OCI-LY1 (cell line): Measurements from ENCODE around the gene CSTF1.

Experiments
- H2AFZ ChIP-seq: fragments of 200-600 bp; sonication (generic), shearing (Covaris generic); 2 replicates; pipeline ENCODE4 v1.6.0; 2014; ENCODE audit warnings: antibody characterized with exemption, mild to moderate bottlenecking, low read length
- H3F3A ChIP-seq: fragments of 200-600 bp; sonication (generic), shearing (Covaris generic); 2 replicates; pipeline ENCODE4 v1.6.0; 2014; ENCODE audit warnings: mild to moderate bottlenecking, antibody characterized with exemption, low read length, moderate library complexity; ENCODE audit not compliant: insufficient read depth
- H3K27ac ChIP-seq: fragments of 200-600 bp; sonication (generic); 2 replicates; pipeline ENCODE4 v1.5.1; 2014; ENCODE audit warnings: low read length, mixed run types, mild to moderate bottlenecking, low read depth; ENCODE audit not compliant: poor library complexity, severe bottlenecking
- H3K27me3 ChIP-seq: fragments of 200-600 bp; sonication (generic); 2 replicates; pipeline ENCODE4 v1.6.0; 2014; ENCODE audit warnings: antibody characterized with exemption, mild to moderate bottlenecking, low read length, moderate library complexity; ENCODE audit not compliant: insufficient read depth
- H3K36me3 ChIP-seq: fragments of 200-600 bp; sonication (generic); 2 replicates; pipeline ENCODE4 v1.6.1; 2014; ENCODE audit warnings: mild to moderate bottlenecking, antibody characterized with exemption, low read length, moderate library complexity, mixed read lengths; ENCODE audit not compliant: insufficient read depth
- H3K4me1 ChIP-seq: fragments of 200-600 bp; sonication (generic); 2 replicates; pipeline ENCODE4 v1.5.1; 2014; ENCODE audit warnings: mild to moderate bottlenecking, low read length, moderate library complexity; ENCODE audit not compliant: insufficient read depth, severe bottlenecking
- H3K4me2 ChIP-seq: fragments of 200-600 bp; sonication (generic), shearing (Covaris generic); 2 replicates; pipeline ENCODE4 v1.6.1; 2014; ENCODE audit warnings: low read length
- H3K4me3 ChIP-seq: fragments of 200-600 bp; sonication (generic); 2 replicates; pipeline ENCODE4 v1.5.1; 2014; ENCODE audit warnings: low read length, low read depth, mild to moderate bottlenecking, mixed read lengths; ENCODE audit not compliant: poor library complexity, severe bottlenecking
- H3K79me2 ChIP-seq: fragments of 200-600 bp; shearing (Covaris generic); 2 replicates; pipeline ENCODE4 v1.6.1; 2016; ENCODE audit warnings: mixed run types, low read length, mixed read lengths; ENCODE audit not compliant: insufficient read depth
- H3K9ac ChIP-seq: fragments of 200-600 bp; sonication (generic), shearing (Covaris generic); 2 replicates; pipeline ENCODE4 v1.6.1; 2014; ENCODE audit warnings: mild to moderate bottlenecking, low read length, mixed read lengths
- H3K9me2 ChIP-seq: fragments of 200-600 bp; sonication (generic), shearing (Covaris generic); 2 replicates; pipeline ENCODE4 v1.6.1; 2014; ENCODE audit warnings: low read depth, mild to moderate bottlenecking, low read length, mixed read lengths
- H3K9me3 ChIP-seq: fragments of 200-600 bp; shearing (Covaris generic); 2 replicates; pipeline ENCODE4 v1.6.1; 2014; ENCODE audit warnings: low read length, mixed read lengths
- H4K20me1 ChIP-seq: fragments of 200-600 bp; sonication (generic), shearing (Covaris generic); 2 replicates; pipeline ENCODE4 v1.6.0; 2016; ENCODE audit warnings: mild to moderate bottlenecking, low read length; ENCODE audit not compliant: insufficient read depth
- EZH2 ChIP-seq: fragments of 200-600 bp; sonication (generic), shearing (Covaris generic); IDR thresholded peaks from 2 replicates; pipeline ENCODE4 v1.8.0; 2017; ENCODE audit warnings: borderline replicate concordance, mixed run types, mild to moderate bottlenecking, antibody characterized with exemption, low read length, moderate library complexity, mixed read lengths
- TF ChIP-seq, protein P1 (sequence below): fragments of 200-600 bp; sonication (generic), shearing (Covaris generic); IDR thresholded peaks from 2 replicates; pipeline ENCODE4 v1.5.1; 2017; ENCODE audit warnings: mild to moderate bottlenecking, antibody characterized with exemption, low read length, moderate library complexity, mixed read lengths

The CSTF1 gene

DNA sequence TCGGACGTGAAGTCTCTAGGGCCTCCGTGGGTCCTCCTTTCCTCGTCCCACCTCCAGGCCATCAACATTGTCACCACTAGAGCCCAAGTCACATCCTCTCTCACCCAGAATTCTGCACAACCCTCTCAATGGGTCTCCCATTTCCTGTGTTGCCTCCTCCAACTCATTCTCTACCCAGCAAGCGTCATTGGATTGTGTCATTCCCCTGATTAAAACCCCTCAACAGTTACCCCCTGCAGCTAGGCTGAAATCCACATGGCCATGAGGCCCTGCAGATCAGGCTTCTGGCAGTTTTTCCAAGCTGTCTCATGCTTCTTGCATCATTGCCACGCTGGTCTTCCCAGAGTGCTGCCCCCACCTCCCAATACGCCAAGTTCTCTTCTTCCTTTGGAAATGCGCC lies 46.5 kb upstream of the CSTF1 start:
- Histone ChIP-seq H2AFZ (no peak overlapping the region), H3K9me2 (no peaks in the 10 kb centered on the region), H3K79me2 (no peaks in the 10 kb centered on the region), H3K9me3 (no peaks in the 10 kb centered on the region), H3K4me1 (no peaks in the 10 kb centered on the region), H4K20me1 (no peaks in the 10 kb centered on the region), H3K36me3 (no peaks in the 10 kb centered on the region), H3K27ac (no peak overlapping the region), H3F3A (no peaks in the 10 kb centered on the region), H3K4me3 (no peak overlapping the region), H3K9ac (no peak overlapping the region), H3K27me3 (no peaks in the 10 kb centered on the region), H3K4me2 (no peak overlapping the region)
- TF ChIP-seq EZH2: no peak
- TF ChIP-seq, protein P1, sequence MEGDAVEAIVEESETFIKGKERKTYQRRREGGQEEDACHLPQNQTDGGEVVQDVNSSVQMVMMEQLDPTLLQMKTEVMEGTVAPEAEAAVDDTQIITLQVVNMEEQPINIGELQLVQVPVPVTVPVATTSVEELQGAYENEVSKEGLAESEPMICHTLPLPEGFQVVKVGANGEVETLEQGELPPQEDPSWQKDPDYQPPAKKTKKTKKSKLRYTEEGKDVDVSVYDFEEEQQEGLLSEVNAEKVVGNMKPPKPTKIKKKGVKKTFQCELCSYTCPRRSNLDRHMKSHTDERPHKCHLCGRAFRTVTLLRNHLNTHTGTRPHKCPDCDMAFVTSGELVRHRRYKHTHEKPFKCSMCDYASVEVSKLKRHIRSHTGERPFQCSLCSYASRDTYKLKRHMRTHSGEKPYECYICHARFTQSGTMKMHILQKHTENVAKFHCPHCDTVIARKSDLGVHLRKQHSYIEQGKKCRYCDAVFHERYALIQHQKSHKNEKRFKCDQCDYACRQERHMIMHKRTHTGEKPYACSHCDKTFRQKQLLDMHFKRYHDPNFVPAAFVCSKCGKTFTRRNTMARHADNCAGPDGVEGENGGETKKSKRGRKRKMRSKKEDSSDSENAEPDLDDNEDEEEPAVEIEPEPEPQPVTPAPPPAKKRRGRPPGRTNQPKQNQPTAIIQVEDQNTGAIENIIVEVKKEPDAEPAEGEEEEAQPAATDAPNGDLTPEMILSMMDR: no peak

DNA sequence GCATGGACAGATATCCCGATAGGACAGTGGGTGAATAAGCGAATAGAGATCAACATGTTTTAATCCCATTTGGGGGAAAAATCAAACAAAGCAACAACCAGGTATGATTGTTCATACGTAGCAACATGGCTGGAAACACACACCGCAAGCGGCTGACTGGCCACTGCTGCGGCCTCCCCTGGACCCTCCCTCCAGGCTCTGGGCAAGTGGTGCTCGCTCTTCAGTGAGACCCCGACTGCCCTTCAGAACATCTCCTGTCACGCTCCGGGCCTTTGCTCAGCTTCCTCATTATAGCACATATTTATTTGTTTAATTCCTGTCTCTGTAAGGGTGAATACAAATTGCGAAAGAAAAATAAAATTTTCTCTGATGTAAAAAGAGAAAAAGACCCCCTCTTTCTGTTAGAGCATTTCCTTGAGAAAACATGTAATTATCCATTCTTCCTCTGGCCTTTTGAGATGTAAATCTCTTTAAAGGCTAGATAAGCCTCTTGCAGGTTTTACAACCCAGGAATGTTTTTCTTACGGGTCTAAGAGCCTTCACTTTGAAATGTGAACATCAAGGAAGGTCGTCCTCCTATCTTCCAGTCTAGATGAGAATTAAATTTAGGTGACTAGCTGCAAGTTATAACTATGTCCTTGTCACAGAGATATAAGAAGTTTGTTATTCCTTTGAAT lies 44.7 kb upstream of the CSTF1 start:
- no peaks in the 10 kb centered on the region for H3K79me2 ChIP-seq
- H3K9ac ChIP-seq: no peak overlapping the region
- no peaks in the 10 kb centered on the region for H3K9me3 ChIP-seq
- H3K4me2 ChIP-seq: no peak overlapping the region
- no peak overlapping the region for H3K4me3 ChIP-seq
- no peaks in the 10 kb centered on the region for H3F3A ChIP-seq
- no peaks in the 10 kb centered on the region for H3K27me3 ChIP-seq
- no peaks in the 10 kb centered on the region for H3K36me3 ChIP-seq
- no peak overlapping the region for H2AFZ ChIP-seq
- no peaks in the 10 kb centered on the region for H3K4me1 ChIP-seq
- TF ChIP-seq, protein P1: no peak
- no peak for TF ChIP-seq EZH2
- no peak overlapping the region for H3K27ac ChIP-seq
- no peaks in the 10 kb centered on the region for H4K20me1 ChIP-seq
- H3K9me2 ChIP-seq: no peaks in the 10 kb centered on the region

DNA sequence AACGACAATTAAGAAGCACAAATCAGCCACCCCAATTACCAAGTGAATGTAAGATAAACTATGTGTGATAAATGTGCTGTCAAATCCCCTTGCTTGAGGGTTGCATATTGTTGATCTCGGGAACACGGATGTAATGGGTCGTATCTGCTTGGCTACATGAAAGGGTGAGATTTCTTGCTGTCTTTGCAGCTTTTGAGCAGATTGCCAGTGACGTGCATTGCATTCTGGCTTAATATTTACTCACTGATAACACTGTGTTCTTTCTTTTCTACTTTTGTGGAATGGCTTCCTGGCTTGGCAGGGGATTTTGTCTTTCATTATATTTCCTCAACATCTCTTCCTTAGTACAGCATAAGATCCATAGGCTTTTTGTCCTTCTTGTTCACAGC lies 44.1 kb upstream of the CSTF1 start:
- no peaks in the 10 kb centered on the region for H3K27me3 ChIP-seq
- H3K4me2 ChIP-seq: no peak overlapping the region
- no peaks in the 10 kb centered on the region for H3K9me3 ChIP-seq
- no peaks in the 10 kb centered on the region for H3K4me1 ChIP-seq
- H3K4me3 ChIP-seq: no peak overlapping the region
- no peak for TF ChIP-seq EZH2
- TF ChIP-seq, protein P1: no peak
- no peaks in the 10 kb centered on the region for H3K36me3 ChIP-seq
- no peak overlapping the region for H3K9ac ChIP-seq
- H3F3A ChIP-seq: no peaks in the 10 kb centered on the region
- H2AFZ ChIP-seq: no peak overlapping the region
- no peaks in the 10 kb centered on the region for H3K79me2 ChIP-seq
- no peaks in the 10 kb centered on the region for H3K9me2 ChIP-seq
- no peaks in the 10 kb centered on the region for H4K20me1 ChIP-seq
- no peak overlapping the region for H3K27ac ChIP-seq
